IPS-NIHi7 (cell line): ENCODE results near the gene CNMD.
A peak's percentile ranks its signal among the peaks of the same experiment; 100 is the strongest.

ENCODE experiments used
- DNase-seq: peaks from one replicate; pipeline ENCODE4 v3.0.0; 2012; ENCODE audit warnings: mixed read lengths; ENCODE audit errors: extremely low spot score

The CNMD gene

DNA sequence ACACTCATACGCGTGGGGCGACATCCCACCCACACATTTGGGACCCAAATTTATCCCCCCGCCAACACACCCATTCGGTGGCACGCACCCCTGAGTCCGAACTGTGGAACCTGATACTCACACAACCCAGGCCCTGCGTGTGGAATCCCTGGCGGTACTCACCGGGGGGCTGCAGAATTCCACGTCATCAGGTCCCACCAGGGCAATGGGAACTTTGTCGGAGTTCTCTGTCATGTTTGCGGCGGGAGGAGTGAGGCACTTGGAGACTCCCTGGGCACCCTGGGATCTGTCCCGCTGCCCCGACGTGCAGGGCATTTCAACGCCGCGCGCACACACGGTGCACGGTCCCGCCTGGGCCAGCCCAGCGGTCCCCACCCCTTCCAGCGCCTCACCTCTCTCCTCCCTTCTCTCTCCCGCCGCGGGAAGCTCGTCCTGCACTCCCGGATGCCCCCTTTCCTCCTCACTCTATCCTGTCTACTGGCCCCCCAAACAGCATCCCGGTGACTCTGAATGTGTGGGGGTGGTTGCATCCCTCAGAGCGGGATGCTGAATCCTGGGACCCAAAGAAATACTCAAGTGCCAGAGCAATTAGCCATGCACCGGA is at the start of gene CNMD:
Gene CNMD, minus strand, starts transcription at position 353 of the 604 bp plus-strand sequence. Its CDS starts 119 bp downstream, at position 234.
- peak; percentile 45 for DNase-seq

DNA sequence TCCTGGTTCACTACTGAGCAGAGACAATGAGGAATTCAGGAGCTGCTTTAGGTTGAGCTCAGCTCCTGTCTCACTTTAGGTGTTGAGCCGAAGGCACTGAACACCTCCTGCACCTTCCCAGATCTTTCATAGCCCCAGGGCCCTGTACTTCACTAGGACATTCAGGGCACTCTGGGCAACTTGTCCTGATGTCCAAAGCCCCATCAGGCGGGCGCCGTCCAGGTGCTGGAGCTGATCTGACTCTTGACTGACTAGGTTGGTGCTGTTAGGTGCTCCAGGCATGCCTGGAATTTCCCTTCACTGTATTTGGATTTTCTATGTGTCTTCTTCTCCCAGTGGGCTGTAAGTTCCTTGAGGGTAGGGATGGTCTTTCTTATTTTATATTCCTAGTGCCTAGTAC is 48.4 kb upstream of the CNMD start:
- DNase-seq: no peak

DNA sequence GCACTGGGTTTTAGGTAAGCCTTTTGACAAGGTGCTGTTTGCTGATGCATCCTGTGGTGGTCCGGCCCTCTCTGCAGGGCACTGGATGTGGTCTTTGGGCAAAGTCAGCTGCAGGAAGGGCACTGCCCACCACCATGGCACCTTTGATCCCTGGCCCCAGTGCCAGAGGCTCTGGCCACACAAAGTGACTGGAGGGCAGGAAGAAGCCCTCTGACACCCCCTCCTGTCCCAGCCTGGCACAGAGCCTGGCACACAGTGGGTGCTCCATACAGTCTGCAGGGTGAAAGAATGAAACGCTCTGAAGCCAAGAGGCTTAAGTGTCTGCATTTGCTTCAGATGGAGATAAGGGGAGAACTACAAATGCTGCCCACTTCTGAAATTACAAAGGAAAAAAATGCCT is 47.6 kb upstream of the CNMD start:
- DNase-seq: no peak

DNA sequence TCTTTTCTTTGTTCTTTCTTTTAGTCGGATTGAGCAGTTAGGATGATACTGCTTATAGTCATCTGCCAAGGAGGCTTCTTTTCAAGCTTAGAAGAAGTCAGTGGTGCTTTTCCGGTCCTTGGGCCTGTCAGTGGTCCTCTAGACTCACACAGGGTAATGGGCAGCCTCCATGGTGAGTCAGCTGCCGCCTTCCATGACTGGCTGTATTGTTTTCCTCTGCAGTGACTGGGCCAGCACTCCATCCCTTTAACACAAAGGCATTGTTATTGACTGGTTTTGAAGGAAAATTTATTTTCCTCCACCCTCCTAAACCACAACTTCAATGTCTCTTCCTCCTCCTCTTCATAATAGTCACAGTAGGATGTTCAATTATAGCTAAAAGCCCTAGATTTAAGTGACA is 47.1 kb upstream of the CNMD start:
- DNase-seq: no peak

DNA sequence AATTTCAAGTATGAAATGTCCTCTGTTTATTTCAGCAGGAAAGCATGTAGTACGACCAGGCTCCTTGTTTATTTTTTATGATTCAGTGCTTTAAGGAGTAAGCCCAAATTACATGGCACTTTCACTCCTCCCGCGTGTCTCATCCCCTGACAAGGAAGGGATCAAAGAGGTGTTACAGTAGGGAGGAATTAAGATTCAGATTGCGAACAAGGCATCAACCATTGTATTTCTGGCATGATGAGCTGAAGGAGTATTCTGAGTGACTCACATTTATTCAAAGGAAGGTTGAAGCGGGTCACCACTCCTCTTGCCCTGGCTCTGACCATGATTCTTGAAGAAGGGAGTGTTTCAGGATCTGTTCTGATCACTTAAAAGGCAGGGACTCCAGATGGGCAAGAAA is 46.1 kb upstream of the CNMD start:
- DNase-seq: no peak

DNA sequence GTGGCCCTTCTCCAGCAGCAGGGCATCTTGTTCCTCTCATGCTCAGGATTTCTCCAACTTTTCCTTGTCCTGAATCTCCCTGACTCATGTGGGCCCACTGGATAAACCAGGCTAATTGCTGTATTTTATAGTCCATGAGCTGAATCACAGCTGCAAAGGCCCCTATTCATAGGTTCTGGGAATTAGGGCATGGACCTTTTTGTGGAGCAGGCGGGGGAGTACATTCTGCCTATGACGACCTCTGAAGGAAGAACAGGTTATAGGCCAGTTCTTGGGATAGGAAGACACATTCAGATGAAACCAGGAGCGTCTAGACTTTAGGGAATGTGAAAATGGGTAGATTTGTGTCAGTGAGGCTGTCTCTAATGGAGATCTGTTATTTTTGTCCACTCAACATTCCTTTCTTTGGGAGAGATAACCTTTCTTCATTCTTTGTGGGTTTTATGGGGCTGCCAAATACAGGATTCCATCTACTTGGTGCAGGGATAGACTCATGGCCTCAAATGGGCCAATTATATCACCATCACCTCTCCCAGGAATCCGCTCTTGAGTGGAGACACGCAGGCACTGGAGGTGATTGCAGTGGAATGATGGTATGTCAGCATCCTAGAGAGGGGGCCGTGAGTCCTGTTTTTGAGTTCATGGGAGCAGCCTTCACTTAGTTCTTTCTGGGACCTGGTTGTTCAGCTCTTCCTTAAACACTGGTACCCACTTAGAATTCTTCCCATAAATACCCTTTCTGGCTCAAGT is 45.1 kb upstream of the CNMD start:
- DNase-seq: no peak

DNA sequence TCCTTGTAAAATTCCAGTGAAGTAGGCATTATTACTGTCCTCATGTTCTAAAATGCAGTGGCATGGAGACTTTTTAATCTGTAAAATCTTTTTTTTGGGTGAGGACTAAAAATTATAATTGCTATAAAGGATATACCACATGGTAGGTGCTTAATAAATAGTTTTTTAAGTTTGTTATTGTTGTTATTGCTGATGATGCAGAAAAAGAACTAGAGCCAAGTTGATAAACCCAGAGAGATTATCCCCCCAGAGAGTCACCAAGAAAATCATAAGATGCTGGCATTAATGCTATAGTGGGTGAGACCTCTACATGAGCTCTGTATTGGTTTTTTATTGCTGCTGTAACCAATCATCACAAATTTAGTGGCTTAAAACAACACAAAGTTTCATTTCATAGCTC is 44.3 kb upstream of the CNMD start:
- DNase-seq: no peak

DNA sequence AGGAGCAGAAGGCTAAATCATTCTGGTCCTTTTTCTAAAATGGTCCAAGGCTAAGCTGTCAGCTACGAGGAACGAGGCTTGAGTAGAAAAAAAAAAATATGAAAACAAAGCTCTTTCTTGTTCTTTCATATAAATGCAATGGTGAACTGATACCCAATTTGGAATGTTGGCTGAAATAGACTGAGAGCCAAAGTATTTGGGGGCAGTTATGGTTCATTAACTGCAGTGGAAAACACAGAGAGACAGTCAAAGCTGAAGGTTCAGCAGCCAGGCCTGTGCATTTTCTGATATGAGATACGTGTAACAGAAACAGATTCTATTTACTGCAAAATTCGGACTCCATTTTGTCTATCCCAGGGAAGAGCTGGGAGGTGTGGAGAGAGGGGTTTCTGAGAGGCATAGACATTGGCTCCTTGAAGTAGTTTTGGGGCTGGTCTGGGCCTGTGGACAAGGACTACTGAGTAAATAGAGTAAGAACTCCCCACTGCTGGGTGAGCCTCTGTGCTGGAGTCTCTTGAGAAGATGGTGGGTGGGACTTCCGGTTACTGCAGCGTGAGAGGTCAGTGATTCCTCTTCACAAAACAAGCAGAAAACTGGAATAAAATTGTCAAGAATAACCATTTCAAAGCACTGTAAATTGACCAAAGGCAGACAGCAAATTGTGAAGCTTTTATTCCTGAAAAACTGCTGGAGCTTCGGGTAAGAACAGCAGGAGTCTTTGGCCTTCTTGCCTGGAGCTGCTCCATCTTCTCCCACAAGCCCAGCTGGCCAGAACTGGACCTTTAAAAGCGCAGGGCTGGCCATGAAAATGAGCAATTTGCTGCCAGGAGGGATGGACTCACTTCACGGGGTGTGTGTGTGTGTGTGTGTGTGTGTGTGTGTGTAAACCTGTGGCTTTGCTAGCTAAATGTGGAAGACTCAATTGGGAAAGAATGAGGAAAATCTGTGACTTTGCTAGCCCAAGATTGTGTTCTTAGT is 43.1 kb upstream of the CNMD start:
- no peak for DNase-seq

DNA sequence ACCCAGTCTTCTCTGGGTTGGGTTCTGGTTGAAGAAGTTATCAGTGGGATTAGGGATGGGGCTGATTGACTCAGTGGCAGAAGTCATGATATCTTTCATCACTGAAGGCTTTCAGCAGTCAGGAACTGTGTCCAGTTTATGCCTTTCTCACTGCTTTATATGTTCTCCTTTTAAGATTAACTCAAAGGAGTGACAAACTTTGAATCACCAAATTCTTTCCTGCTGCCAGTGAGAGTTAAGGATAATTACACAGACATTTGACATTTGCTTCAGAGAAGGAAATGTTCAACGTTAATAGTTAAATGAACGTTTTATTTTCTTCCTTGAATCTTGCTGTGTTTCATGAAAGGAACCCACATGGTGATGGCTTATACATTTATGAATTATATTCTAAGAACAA is 41.0 kb upstream of the CNMD start:
- no peak for DNase-seq

DNA sequence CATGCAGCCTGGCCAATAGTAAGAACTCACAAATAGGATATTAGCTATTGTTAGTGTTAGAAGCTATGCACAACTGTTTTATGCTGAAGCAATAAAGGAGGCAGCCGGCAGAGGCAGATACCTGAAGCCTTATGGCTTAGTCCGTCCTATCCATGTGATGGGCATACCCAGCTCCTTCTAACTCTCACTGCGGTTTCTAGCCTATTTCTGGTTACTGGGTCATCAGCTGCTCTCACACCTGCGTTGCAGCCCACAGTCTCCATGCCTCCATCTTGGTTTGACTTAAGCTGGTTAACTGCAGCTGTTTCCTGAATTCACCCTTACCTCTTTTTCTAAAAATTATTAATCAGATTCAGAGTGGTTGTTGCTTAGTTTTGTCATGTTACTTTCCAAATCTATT is 40.5 kb upstream of the CNMD start:
- DNase-seq: no peak

DNA sequence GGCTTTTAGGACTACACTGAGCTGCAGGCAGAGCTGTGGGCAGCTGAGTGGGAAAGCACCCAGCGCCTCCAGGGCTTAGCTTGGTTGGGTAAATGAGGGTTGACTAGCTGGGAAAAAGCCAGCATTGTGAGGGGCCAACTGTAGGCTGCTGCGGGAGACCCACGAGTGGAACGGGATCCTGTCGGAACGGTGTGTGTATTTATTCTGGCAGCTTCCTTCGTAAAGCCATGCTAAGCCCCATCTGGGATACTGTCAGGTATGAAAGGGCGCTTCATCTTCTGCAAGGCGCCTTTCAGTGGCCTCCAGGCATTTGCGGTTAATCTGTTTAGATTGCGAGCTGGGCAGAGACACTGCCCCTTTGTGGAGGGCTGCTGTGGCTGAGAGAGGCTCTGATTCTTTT is 39.5 kb upstream of the CNMD start:
- DNase-seq: peak; percentile 26

DNA sequence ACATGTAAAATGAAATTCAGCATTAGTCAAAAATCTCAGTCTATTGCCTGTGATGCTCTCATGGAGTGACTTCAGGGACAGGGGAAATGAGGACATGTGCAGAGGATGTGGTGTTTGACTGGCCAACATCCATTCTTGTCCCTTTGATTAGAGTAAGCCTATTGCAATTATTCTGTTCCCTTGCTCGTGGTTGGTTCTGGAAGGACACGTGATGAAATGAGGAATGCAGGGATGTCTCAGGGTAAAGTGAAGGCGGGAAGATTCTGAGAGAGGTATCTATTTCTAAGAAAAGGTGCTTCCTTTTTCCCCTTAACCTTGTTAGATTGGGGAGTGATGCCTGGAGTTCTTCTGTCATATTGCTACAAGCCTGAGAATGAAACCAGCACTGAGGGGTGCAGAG is 37.1 kb upstream of the CNMD start:
- no peak for DNase-seq

DNA sequence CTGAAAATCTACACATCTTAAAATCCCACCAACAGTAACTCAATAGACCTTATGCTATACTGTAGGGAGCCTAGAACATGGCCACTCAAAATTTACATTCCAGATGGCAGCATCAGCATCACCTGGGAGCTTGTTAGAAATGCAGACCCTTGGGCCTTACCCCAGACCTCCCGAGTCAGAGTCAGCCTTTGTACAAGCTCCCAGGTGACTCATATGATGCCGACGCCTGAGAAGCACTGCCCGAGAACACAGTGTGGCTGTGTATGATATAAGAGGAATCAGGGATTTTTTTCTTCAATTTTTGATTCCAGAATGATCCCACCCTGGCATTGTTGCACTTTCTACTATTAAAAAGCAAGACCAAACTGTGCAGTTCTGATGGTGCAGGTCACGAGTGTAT is 35.9 kb upstream of the CNMD start:
- DNase-seq: no peak

DNA sequence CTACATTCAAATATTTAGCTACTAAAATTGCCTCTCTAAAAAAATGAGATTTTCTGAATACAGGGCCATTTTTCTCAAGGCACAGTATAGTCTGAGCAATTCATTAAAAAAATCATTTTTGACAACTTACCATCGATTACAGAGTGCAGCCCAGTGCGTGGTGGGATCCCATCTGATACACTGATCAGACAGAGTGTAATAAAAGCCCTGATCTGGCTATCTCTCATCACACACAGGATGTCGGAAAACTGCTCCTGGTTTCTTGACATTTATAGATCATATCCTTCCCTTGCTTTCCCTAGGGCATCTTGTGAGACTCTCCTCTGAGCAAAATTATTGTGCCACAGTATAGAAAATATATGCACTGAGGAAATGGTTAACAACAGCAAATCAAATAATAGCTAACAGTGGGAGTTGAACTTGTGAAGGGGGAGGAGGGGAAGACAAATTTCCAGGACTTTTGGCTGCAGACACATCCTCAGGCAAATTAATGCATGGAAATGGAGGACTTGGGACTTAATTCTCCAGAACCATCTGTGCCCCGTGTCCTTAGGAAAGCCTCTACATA is 28.4 kb upstream of the CNMD start:
- no peak for DNase-seq

DNA sequence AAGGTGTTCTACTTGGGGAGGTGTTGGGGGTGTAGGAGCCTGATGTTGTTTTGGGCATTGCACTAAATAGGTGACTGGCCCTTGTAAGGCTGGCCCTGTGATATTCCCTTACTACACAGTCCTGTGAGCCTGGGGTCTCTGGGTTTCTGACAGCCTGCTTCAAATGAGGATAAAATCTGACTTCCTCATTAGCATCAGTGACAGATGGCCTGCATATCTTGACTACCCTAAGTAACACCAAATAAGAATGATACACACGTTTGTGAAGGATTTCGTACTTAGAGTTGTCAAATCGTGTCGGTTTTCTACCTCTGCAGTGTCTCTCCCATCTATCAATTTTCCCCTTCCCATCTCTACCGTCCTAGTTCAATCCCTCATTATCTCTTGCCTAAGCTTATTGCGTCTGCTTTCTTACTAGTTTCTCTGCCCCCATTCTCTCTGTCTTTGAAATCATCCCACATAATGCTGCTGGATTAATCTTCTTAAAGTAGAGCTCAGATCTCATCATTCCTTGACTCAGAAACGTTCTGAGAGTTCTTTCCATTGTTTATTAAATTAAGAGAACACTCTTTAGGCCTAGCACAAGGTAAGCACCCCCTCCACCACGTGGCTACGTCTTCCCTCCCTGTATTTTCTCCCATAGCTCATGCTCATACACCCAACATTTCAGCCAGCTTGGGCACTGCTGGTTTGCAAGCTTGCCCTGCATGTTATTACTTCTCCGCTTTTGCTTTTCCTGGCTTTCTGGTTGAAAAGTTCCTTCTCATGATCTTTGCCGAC is 26.2 kb upstream of the CNMD start:
- no peak for DNase-seq

DNA sequence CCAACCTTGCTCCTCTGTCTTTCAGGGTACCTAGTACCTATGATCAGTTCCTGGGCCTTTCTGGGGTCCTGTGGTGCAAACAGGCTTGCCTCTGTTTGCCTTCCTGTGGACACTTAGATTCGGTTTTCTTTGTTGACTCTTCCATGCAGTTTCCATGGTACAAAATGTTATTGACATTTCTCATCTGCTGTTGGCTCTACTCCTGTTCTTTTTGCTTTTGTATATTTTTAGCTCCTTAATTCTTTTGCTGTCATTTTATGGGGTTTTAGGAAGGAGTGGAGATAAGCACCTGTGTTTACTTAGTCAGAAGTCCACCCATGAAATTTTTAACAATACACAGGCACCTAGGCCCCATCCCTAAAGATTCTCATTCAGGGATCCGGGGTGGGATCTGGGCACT is 20.5 kb upstream of the CNMD start:
- no peak for DNase-seq

DNA sequence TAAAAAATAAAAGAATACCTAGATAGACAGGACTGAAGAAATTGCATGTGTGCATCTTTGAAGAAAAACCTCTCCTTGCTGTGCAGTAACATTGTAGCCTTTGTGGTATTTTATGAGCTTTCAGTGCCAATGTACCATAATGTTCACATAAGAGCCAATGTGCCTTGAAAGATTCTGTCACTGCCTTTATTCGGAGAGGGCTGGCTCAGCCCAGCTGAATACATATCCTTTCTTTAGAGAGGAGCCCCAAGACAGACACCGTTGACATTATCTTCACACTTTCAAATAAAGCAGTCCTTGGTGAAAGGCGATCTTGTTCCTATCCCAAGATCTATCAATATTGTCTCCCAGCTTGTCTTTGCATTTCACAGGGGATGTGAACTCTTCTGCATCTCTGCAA is 18.5 kb upstream of the CNMD start:
- no peak for DNase-seq

DNA sequence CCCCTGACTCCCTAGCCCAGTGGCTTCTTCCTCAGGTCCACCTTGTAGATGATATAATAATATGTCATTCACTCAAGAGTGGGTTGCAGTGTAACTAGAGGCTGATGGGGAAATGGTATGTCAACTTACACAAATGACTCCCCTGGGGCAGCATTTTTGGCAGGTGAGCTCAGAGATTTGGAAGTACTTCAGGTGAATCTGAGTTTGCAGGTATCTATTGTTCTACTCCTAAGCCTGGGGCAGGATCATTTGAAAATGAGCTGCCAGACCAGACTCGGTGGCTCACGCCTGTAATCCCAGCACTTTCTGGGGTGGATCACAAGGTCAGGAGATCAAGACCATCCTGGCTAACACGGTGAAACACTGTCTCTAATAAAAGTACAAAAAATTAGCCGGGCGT is 11.6 kb upstream of the CNMD start:
- peak; percentile 17 for DNase-seq

DNA sequence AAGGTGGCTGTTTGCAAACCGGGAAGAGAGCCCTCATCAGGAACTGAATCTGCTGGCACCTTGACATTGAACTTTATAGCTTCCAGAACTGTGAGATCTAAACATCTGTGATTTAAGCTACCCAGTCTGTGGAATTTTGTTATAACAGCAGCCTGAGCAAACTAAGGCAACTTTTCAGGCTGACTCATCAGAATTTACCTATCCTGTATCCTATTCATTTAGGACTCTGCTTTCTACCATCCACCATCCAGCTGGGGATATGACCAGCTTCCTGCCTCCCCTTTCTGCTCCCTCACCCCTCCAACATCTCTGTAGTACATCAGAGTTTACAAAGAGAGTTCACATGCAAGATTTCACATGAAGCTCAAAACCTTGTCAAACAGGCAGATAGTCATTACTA is 11.1 kb upstream of the CNMD start:
- no peak for DNase-seq

DNA sequence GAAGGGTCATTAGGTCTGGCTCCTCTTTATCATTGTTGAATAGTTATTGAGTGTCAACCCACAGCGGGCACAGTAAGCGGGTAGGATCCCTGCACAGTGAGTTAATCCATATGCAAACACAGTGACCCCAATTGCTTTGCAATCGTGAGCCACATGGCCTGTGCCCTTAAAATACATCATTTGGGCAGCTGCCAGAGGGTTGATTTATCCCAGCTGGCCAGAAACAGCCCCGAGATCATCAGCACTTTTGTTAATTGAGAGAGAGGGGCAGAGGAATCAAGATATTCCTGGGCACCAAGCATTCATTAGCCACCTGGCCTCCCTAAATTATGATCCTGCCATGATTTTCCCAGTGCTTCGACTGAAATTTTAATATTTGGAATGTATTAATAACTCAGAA is 9.8 kb upstream of the CNMD start:
- no peak for DNase-seq

DNA sequence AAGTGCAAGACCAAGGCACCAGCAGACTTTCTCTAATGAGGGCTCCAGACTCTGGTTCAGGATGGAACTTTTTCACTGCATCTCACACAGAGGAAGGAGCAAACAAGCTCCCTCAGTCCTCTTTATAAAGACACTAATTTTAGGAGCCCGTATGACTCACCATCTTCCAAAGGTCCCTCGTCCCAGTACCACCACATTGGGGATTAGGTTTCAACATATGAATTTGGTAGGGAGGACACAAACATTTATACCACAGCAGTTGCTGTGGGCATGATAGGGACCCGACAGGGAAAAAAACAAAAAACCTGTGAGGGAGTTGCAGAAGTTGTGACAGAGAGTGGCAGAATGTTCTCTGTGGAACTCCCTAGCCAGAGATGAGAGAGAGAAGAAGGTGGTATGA is 6.5 kb upstream of the CNMD start:
- no peak for DNase-seq
